GM18508 (cell line): Measurements from ENCODE around the gene GRK5.
"Not testable (repeated sequence)": the region's sequence is repeated elsewhere in the genome, so short reads cannot be mapped to it uniquely, and the experiment has no call there.

Experiments used
- ATAC-seq: cut with Tn5 transposase; IDR thresholded peaks from one replicate; pipeline ENCODE4 v1.9.1; 2021; ENCODE audit warnings: moderate number of reproducible peaks; ENCODE audit not compliant: insufficient read depth, unreplicated experiment

The GRK5 gene

DNA sequence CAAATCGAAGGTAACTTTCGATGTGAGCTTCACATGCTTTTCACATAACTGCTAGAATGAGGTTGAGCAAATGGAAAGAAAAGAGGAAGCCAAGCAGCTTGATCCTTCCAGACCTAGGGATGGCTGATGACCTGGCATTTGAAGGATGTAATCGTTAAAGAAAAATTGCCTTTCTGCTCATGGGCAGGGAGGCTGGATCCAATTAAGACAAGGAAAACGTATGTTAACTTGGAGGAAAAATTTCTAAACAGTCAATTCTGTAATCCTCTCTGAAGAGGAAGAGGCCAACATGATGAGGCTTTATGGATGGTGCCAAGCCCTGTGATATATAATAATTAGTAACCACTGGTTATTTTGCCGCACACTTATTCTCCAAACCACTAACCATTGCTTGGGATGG lies 12.5 kb downstream of the GRK5 start:
- no peak for ATAC-seq

DNA sequence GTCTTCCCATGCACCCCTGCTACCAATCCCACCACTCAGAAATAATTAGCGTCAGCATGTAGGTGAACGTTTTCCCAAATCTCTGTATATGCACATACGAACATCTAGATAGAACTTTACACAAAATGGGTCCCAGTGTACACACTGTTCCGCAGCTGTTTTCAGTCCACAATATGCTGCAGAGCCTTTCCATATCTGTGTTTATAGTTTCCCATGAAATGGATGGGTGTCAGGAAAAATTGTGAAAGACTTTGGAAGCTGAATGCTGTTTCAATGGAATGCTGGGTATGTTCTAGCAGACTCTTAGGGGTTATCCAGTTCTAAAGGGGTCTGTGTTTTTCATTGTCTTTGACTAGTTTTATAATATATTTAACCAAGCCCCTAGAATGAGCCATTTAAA lies 13.8 kb downstream of the GRK5 start:
- ATAC-seq: no peak

DNA sequence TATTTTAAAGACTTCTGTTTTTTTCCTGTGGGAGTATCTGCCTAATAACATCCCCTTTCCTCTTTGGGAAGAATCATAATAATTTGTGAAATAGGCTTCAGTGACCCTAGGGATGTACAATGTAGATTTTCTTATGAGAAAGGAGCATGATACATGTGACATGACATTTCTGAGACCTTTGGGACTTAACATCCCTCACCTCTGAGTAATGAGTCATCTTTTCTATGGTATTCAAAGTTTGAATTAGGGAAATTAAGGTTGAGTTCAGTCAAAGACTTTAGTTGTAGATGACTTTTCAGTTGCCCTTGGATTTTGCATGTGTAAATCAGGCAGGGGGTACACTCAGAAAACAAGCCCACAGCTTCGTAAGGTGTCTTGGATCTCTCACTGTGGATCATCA lies 14.3 kb downstream of the GRK5 start:
- no peak for ATAC-seq

DNA sequence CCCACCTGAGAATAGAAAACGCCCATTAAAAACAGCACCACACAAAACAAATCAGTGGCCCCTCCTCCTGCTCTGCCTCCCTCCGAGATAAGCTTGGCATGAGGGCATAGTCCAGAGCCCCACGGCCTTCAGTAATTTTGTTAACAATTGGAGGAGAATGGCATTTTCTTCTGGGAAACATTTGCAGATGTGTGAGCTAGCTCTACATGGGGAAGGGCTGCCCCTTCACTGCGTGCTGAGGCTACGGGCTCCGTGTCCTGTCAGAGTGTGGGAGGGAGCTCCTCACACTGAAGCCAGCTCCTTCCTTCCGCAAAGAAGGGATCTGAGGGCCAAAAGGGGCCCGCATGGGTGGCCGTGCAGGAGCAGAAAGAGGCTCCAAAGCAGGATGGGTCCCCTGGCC lies 15.2 kb downstream of the GRK5 start:
- no peak for ATAC-seq

DNA sequence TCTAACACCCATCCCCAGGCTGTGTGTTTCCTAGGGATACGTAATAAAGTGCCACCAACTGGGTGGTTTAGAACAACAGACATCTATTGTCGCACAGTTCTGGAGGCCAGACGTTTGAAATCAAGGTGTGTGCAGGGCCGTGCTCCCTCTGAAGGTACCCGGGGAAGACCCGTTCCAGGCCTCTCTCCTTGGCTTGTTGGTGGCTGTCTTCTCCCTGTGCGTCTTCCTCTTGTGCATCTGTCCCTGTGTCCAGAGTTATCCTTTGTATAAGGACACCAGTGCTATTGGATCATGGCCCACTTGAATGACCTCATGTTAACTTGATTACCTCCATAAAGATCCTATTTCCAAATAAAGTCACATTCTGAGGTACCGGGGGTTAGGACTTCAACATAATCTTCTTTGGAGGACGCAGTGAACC lies 15.6 kb downstream of the GRK5 start:
- ATAC-seq: no peak

DNA sequence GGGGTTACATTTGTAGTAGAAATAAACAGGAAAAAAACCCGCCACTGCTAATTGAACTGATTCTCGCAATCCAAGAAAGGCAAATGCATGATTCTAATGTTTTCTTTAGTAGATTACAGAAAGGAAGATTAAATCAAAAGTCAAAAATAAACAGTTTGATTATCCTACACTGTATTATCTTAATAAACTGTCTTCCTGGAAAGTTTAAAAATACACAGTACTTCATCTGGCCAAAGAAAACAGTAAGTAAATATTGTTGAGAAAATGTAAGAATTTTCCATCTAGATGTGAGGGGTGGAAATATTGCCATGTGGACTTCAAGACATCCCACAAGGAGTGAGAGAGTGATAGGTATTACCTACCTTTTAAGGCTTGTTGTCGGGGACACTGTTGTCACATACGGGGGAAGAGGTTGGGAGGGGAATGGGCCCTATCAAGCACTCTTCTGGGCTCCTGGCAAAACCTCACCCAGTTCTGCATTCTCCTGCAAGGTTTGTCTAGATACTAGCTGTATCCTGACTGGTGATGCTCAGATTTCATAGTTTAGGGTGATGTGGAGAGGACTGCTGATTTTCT lies 17.8 kb downstream of the GRK5 start:
- ATAC-seq: no peak

DNA sequence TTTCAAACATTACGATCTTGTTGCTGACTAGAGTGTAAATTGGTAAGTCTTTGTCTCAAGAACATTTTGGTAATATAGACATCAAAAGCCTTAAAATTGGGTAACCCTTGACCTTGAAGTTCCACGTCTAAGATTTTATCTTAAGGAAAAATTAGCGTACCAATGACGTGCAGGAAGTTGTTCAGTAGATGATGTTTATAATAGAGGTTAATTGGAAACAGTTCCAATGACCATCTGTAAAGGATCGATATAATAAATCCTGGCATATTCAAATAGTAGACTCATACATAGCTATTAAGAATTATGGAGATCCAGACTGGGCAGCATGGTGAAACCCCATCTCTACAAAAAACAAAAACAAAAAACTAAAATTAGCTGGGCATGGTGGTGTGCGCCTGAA lies 20.5 kb downstream of the GRK5 start:
- ATAC-seq: no peak

DNA sequence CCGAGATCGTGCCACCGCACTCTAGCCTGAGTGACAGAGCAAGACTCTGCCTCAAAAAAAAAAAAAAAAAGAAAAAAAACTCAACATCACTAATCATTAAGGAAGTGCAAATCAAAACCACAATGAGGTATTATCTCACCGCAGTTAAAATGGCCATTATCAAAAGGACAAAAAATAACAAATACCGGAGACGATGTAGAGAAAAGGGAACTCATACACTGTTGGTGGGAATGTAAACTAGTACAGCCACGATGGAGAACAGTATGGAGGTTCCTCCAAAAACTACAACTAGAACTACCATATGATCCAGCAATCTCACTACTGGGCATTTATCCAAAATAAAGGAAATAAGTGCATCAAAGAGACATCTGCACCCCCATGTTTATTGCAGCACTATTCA lies 24.3 kb downstream of the GRK5 start:
- ATAC-seq: no peak

DNA sequence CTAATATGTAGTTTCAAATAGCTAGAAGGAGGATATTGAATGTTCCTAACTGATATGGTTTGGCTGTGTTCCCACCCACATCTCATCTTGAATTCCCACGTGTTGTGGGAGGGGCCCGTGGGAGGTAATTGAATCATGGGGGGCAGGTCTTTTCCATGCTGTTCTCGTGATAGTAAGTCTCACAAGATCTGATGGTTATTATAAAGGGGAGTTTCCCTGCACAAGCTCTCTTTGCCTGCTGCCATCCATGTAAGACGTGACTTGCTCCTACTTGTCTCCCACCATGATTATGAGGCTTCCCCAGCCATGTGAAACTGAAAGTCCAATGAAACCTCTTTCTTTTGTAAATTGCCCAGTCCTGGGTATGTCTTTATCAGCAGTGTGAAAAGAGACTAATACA lies 25.1 kb downstream of the GRK5 start:
- ATAC-seq: not testable (repeated sequence)

DNA sequence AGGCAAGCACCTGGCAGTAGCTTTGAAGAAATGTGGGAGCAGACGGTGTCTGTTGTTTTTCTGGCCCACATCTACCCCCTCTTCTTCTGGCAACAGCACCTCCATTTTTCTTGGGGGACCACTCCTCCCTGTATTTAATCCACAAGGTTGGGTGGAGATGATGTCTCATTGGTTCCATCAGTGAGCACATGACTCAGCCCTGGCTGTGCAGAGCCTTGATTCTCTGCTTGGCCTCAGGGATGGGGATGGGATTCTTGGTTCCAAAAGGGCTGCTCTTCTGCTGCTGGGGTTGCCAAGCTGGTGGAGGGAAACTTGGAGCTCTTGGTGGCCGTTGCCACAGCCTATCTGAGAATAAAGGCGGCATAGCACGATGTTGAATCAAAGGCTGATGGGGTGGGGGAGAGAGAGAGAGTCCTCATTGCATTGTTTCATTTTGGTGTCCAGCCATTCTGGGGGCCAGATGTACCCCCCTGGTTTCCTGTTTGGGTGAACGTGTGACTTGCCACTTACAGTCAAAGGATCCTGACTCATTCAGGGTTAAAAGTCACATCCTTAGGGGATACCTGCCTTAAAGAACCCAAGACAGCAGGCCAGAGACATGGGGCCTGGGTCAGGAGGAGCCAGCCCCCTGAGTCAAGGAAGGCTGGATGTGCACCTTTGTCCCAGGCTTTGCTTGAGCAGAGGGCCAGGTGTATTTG lies 25.9 kb downstream of the GRK5 start:
- no peak for ATAC-seq

DNA sequence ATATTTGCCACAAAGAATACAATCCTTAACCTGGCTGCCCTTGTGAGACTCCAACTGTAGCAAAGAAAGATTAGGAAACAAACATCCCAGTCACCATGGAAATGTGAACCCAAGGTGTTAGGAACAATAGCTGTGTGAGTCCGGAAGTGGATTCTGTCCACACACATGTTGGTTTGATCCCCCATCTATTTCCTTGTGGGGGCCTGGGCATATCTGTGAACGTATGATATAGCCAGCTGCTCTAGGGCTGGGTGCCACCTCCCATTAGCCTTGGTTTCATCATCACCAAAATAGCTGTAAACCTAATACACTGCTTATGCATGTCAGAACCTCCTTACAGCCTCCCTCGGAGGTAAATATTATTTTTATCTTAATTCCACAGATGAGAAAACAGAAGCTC lies 26.4 kb downstream of the GRK5 start:
- no peak for ATAC-seq

DNA sequence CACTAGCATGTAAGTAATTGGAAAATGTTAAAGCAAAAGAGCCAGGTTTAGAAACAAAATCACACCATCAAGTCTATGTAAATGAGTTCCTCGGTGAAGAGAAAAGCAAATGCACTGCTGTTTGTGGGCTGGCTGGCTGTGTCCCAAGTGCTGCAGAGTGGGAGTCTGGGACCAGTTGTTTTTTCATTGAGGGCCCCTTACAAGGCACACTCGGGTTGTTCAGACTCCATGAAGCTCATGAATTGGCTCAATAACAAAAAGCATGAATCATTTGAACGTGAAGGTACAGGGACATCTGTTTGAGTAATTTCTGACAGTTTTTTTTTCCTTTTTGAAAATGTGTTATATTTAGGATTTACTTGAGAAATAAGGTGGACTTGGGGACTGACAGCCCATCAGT lies 28.0 kb downstream of the GRK5 start:
- ATAC-seq: no peak

DNA sequence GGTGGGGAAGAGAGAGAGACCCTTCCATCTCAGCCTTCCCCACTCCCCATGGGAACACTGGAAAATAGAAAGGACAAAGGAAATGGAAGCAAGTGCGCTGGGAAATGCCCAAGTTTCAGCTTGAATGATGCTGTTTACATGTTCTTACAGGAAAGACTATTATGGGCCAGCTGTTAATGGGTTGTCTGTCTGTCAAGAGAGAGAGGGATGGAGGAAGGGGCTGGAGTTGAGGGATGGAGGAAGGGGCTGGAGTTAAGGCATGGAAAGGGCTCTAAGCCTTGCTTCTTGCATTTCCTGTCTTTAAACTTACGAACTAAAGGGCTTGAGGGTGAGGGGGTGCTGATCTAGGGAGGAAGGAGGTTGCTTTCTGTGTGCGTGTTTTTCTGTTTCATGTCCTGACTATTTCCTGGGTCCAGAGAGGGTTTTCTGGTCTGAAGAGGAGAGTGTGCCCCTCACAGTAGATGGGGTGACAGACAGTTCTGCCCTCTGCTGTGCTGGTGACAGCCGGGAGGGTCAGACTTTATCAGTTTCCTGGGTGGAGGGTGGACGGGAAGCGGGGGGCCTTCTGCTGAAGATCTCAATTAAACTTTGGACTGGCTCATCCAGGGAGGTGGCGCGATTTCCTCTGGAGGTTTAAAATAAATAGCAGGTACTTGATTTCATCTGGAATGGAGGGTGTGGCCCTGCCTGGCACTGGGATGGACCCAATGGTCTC lies 30.5 kb downstream of the GRK5 start:
- ATAC-seq: no peak

DNA sequence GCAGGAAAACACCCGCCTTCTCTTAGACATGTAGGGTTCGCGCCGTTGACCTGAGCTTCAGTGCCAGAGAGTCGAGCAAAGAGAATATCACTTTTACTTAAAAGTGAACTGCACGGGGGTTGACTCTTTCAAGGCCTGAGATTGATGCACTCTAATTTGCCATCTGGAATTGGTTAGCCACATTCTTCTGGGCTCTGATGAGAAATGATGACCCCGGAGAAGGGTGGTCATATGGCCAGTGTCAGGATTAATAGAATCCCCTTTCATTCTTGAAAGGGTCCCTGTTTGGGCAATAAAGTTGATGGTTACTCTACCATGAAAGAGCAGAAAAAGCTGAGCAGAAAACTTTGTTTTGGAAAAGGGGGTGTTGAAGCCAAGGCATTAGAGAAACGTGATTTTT lies 31.2 kb downstream of the GRK5 start:
- ATAC-seq: no peak

DNA sequence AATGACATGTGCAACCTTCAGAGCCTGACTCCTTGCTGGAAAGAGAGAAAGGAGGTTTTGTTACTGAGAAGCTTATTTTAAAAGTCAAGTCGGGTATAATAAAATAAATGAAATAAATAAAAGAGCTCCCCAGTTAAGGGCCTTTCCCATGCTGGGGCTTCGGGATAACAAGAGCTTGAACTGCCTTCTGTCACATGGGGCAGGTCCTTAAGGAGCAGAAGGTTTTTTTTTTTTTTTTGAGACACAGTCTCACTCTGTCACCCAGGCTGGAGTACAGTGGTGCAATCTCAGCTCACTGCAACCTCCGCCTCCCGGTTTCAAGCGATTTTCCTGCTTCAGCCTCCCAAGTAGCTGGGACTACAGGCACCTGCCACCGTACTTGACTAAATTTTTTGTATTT lies 31.6 kb downstream of the GRK5 start:
- ATAC-seq: not testable (repeated sequence)

DNA sequence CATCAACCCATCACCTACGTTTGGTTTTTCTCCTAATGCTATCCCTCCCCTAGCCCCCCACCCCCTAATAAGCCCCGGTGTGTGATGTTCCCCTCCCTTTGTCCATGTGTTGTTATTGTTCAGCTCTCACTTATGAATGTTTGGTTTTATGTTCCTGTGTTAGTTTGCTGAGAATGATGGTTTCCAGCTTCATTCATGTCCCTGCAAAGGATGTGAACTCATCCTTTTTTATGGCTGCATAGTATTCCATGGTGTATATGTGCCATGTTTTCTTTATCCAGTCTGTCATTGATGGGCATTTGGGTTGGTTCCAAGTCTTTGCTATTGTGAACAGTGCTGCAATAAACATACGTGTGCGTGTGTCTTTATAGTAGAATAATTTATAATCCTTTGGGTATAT lies 32.3 kb downstream of the GRK5 start:
- not testable (repeated sequence) for ATAC-seq

DNA sequence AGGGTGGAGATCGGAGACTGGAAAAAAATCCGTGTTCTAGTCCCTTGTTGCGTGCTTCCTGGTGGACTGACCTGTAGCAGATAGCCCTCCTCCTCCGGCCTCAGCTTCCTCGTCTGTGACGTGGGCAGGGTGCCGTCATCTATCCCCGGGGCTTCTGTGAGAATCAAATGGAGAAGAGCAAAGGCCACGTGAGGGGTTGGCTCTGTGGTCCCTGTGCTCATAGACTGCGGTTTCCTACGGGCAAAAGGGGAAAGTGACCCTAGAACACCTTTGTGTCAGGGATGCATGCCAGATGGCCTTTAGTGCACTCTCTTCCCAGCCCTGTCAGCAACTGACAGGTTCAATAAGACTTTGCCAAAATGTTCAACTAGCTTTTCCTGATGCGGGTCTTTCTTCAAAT lies 33.7 kb downstream of the GRK5 start:
- ATAC-seq: no peak

DNA sequence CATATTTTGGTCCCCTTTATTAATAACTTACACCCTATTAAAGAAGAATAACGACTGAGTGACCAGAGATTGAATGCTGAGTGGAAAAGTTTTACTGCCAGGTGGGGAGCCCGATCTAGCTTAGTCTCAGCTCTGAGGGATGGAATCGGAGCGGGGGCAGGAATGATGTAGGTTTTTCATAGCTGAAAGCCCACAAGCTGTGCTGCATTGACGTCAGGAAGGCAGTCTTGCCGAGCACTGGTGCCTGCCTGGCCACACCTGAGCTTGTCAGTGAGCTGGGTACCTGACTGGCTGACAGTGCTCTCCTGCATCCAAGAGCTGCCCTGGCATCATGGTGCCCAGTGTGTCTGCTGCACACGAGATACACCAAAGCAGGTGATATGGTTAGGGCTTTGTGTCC lies 34.8 kb downstream of the GRK5 start:
- ATAC-seq: no peak

DNA sequence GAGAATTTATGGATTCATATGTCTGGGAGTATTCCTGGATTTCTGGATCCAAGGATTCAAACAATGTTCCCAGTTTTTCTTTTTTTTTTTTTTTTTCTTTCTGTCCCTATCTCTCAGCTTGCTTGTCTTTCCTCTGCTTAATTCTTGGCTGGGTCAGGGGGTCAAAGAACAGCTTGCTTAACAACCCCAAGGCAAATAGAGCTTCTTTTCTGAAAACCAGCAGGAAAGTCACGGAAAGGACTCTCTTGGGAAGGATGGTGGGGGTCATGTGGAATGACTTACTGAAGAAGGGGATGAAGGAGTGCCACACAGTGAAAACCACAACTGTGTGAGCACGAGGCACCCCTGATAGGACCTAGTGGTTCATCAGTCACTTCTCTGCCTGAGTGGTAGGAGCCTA lies 36.1 kb downstream of the GRK5 start:
- no peak for ATAC-seq

DNA sequence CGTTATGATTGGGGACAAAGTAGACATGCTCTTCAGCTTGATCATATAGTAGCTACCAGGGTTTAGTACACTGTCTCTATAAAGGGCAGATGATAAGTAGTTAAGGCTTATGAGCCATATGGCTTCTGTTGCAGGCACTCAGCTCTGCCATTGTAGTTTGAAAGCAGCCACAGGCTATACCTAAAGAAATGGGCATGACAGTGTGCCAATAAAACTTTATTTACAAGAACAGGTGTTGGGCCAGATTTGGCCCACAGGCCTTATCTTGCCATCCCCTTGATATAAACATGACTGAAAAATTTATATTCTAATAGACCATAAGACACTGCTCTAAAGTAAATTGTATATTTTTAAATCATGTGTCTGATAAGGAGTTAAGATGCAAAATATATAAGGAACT lies 36.6 kb downstream of the GRK5 start:
- no peak for ATAC-seq

DNA sequence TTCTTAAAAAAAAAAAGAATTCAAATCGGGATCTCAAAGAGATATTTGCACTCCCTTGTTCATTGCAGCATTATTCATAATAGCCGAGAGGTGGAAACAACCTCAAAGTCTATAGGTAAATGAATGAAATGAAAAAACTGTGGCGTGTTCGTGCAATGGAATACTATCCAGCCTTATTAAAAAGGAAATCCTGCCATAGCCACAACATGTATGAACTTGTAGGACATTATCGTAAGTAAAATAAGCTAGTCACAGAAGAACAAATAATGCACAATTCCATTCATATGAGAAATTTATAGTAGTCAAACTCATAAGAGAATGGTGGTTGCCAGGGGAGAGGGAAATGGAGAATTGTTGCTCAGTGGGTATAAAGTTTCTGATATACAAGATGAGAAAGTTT lies 37.9 kb downstream of the GRK5 start:
- no peak for ATAC-seq
